Measurements from ENCODE around the gene CELA2B. TPM values are rescaled to one million over a fixed set of nuclear protein-coding genes. Genes with fewer than 3 reads are reported as not detected.
"Not testable (repeated sequence)": the region's sequence is repeated elsewhere in the genome, so short reads cannot be mapped to it uniquely, and the experiment has no call there.

CELA2B gene
- total and polyA plus RNA-seq, 5 donors: not detected

DNA sequence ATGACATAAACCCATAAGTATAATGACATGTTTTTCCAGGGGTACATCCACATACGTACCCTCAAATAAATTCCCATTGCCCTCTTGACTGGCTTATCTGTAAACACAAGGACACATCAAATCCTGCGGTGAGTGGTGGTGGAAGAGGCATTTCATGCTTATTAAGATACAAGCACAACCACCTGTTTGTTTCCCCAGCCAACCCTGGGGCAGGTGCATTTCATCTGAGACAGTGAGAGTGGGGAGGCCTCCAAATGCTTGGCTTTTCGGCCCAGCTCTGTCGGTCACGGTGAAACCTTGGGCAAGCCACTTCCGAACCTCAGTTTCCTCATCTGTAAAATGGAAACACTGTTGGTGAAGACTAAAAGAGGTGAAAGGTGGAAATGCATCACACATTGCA, 8.5 kb downstream of the CELA2B start:
- H3K9me3 ChIP-seq (ENCODE audit: control insufficient read depth, low read length); H3K27me3 ChIP-seq (ENCODE audit: control insufficient read depth, insufficient read depth); intact Hi-C loops (cut with DNase I); ATAC-seq; DNase-seq; H3K27ac ChIP-seq (ENCODE audit: low read length); H3K4me3 ChIP-seq (ENCODE audit: low read length); H3K4me1 ChIP-seq (ENCODE audit: control insufficient read depth, insufficient read depth, low read length): not testable (repeated sequence)
- WGBS: 95% methylated on average over 6 of the region's 6 CpGs

DNA sequence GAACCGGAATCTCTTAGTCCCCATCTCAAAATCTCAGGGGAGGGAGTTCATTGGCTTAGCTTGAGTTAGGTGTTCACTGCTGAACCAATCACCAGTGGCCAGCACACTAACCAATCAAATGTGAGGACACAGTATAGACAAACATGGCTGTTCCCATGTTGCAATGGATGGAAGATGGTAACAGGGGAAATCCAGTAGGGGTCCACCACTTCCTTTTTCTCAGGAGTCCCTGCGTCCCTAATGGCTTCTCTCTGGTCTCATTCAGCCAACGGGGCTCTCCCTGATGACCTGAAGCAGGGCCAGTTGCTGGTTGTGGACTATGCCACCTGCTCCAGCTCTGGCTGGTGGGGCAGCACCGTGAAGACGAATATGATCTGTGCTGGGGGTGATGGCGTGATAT, 9.7 kb downstream of the CELA2B start:
- ATAC-seq: no peak

DNA sequence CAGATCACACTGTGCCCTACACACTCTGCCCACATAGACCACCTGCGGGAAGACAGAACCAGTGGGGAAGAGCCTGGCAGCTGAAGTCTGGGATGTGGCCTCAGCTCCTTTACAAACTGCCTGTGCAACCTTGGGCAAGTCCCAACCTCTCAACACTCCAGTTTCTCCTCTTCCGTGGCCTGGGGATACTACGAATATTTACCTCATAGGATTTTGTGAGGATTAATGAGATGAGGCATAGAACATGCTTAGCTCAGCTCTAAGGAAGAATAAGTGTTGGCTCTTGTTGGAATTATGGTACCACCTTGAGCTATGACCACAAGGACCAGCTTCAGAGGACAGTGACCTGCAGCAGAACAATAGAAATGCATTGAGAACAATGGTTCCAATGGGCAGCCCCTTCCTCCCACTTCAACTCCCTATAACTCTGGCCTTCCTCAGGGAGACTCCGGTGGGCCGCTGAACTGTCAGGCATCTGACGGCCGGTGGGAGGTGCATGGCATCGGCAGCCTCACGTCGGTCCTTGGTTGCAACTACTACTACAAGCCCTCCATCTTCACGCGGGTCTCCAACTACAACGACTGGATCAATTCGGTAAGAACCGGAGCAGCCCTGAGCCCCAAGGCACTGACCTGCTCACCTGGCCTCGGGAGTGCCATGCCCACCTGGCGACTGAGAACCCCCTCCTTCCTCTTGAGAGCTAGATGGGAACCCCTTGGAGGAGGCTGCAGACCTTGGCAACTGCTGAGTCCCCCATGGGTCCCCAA, 11.1 kb downstream of the CELA2B start:
- H3K9me3 ChIP-seq (ENCODE audit: control insufficient read depth, low read length); H3K27ac ChIP-seq (ENCODE audit: low read length); ATAC-seq; intact Hi-C loops (cut with DNase I); DNase-seq; H3K27me3 ChIP-seq (ENCODE audit: control insufficient read depth, insufficient read depth); H3K4me3 ChIP-seq (ENCODE audit: low read length); H3K4me1 ChIP-seq (ENCODE audit: control insufficient read depth, insufficient read depth, low read length): not testable (repeated sequence)
- WGBS: 96% methylated on average over 17 of the region's 17 CpGs

More for the DNA sequence above, 9.7 kb downstream of the CELA2B start:
- DNase-seq: no peak
- intact Hi-C loops (cut with DNase I): no loop called here
- Histone ChIP-seq H3K4me3 (ENCODE audit: low read length) (no peak overlapping the region), H3K27ac (ENCODE audit: low read length) (no peak overlapping the region), H3K4me1 (ENCODE audit: control insufficient read depth, insufficient read depth, low read length) (no peaks in the 10 kb centered on the region), H3K9me3 (ENCODE audit: control insufficient read depth, low read length) (no peaks in the 10 kb centered on the region), H3K27me3 (ENCODE audit: control insufficient read depth, insufficient read depth) (no peaks in the 10 kb centered on the region)
- 93% methylated on average over 6 of the region's 6 CpGs for WGBS

DNA sequence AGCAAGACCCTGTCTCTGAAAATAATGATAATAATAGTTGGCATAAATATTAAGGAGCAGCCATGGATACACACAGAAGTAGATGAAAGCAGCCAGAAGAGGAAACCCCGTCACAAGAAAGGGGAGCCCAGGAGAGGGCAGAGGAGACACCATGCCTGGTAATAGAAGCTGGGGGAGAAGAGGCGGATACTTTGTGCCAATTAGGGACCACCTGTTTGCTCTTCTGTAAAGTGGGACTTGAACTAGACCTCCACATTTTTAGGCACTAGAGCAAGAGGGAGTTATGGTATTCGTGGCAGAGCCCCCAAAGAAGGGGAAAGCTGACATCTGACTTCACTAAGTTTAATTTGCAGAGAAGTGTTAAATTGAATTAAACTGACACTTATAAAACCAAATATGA, 12.5 kb downstream of the CELA2B start:
- no peaks in the 10 kb centered on the region for H3K27me3 ChIP-seq (ENCODE audit: control insufficient read depth, insufficient read depth)
- no peaks in the 10 kb centered on the region for H3K4me1 ChIP-seq (ENCODE audit: control insufficient read depth, insufficient read depth, low read length)
- no peaks in the 10 kb centered on the region for H3K9me3 ChIP-seq (ENCODE audit: control insufficient read depth, low read length)
- no peak overlapping the region for H3K4me3 ChIP-seq (ENCODE audit: low read length)
- intact Hi-C loops (cut with DNase I): no loop called here
- 94% methylated on average over 3 of the region's 3 CpGs for WGBS
- ATAC-seq: no peak
- H3K27ac ChIP-seq (ENCODE audit: low read length): no peak overlapping the region
- DNase-seq: no peak

DNA sequence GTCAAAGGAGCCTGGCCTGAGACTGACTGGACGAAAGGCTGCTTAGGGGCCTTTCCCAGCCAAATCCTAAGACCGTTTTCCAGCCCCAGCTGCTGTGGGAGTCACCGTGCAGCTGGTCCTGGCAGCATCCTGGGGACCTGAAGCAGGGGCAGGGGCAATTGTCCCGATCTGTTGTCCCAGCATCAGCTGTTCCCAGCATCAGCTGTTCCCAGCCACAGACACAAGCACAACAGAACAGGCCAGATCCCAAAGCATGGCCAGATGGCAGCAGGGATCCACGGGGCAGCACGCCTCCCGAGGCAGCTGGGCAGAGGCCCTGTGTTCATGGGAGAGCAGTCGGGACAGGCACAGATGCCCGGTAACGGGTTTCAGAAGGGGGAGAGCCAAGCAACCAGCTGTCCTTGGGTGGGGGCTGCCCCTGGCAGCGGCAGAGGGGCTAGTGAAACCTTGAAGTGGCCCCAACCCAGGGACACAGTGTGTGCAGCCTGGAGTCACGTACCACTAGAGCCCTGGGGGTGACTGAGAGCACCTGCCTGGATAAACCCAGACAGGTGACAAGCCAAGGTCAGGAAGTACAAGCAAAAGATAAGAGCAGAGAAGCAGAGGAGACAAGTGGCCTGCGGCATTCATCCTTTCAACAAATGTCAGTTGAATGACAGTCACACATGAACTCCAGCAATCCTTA, 13.3 kb downstream of the CELA2B start:
- Histone ChIP-seq H3K27me3 (ENCODE audit: control insufficient read depth, insufficient read depth) (no peaks in the 10 kb centered on the region), H3K27ac (ENCODE audit: low read length) (no peak overlapping the region), H3K4me1 (ENCODE audit: control insufficient read depth, insufficient read depth, low read length) (no peaks in the 10 kb centered on the region), H3K4me3 (ENCODE audit: low read length) (no peak overlapping the region), H3K9me3 (ENCODE audit: control insufficient read depth, low read length) (no peaks in the 10 kb centered on the region)
- peak in 1 of 2 donors; percentile 17 for ATAC-seq
- DNase-seq: no peak
- WGBS: 67% methylated on average over 13 of the region's 13 CpGs
- intact Hi-C loops (cut with DNase I): no loop called here

DNA sequence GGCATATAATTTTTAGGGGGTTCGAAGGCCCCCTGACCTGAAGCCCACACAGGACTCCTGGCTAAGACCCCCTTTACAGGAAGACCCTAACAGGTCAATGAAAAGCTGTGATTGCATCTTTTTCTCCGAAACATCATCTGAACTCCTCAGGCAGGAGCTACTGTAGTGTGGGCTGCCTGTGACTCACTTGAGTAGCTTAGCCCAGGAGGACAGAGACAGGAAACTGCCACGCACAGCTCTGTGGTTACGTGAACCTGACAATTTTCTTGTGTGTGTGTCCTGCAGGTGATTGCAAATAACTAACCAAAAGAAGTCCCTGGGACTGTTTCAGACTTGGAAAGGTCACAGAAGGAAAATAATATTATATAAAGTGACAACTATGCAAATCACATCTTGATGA, 15.1 kb downstream of the CELA2B start:
- H3K27me3 ChIP-seq (ENCODE audit: control insufficient read depth, insufficient read depth); H3K4me3 ChIP-seq (ENCODE audit: low read length); H3K4me1 ChIP-seq (ENCODE audit: control insufficient read depth, insufficient read depth, low read length); DNase-seq; H3K9me3 ChIP-seq (ENCODE audit: control insufficient read depth, low read length); intact Hi-C loops (cut with DNase I); H3K27ac ChIP-seq (ENCODE audit: low read length); ATAC-seq: not testable (repeated sequence)
- 91% methylated on average over 4 of the region's 4 CpGs for WGBS

DNA sequence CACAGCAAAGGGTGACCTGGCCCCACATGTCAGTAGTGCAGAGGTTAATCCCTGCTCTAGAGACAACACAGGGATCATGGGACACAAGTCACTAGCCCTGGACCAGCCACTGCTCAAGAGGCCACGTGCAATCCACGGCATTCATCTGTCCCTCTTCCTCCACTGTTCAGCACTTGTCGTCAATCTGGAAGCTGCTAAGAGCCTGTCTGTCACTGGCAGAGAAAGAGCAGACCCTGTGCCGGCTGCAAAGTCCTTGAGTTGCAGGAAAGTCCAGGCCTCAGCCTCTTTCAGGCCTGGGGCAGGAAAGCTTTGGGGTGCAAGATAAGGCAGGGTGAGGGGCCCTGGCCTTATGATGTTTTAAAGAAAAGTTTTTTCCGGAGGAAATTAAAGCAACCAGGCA, 16.7 kb downstream of the CELA2B start:
- WGBS: 53% methylated on average over 5 of the region's 5 CpGs
- Histone ChIP-seq H3K4me1 (ENCODE audit: control insufficient read depth, insufficient read depth, low read length) (no peaks in the 10 kb centered on the region), H3K27ac (ENCODE audit: low read length) (peak overlapping the region; percentile 7), H3K4me3 (ENCODE audit: low read length) (no peak overlapping the region), H3K9me3 (ENCODE audit: control insufficient read depth, low read length) (no peaks in the 10 kb centered on the region), H3K27me3 (ENCODE audit: control insufficient read depth, insufficient read depth) (no peaks in the 10 kb centered on the region)
- peak; percentile 66 to 74 for ATAC-seq
- peak in 1 of 3 donors; percentile 62 for DNase-seq
- intact Hi-C loops (cut with DNase I): no loop called here

DNA sequence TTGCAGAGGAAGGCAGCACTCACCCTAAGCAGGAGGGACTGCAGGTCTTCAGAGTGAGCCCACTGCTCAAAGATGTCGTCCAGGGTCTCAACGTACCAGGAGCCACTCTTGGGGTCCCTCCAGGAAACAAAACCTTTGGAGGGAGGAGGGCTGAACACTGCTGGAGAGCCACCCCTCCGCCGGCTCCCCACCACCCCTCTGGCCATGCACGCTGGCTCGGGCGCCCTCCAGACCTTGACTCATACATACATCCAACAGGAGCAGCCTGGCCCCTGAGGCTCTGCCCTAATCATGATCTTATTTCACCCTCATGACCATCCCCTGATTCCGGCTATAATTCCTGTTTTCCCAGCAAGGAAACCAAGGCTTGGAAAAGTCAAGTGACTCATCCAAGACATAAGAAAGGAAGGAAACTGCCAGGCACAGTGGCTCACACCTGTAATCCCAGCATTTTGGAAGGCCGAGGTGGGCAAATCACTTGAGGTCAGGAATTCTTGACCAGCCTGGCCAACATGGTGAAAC, 18.0 kb downstream of the CELA2B start:
- no peaks in the 10 kb centered on the region for H3K9me3 ChIP-seq (ENCODE audit: control insufficient read depth, low read length)
- no peak overlapping the region for H3K4me3 ChIP-seq (ENCODE audit: low read length)
- intact Hi-C loops (cut with DNase I): no loop called here
- 98% methylated on average over 9 of the region's 9 CpGs for WGBS
- DNase-seq: no peak
- no peak for ATAC-seq
- H3K27me3 ChIP-seq (ENCODE audit: control insufficient read depth, insufficient read depth): no peaks in the 10 kb centered on the region
- no peak overlapping the region for H3K27ac ChIP-seq (ENCODE audit: low read length)
- no peaks in the 10 kb centered on the region for H3K4me1 ChIP-seq (ENCODE audit: control insufficient read depth, insufficient read depth, low read length)

DNA sequence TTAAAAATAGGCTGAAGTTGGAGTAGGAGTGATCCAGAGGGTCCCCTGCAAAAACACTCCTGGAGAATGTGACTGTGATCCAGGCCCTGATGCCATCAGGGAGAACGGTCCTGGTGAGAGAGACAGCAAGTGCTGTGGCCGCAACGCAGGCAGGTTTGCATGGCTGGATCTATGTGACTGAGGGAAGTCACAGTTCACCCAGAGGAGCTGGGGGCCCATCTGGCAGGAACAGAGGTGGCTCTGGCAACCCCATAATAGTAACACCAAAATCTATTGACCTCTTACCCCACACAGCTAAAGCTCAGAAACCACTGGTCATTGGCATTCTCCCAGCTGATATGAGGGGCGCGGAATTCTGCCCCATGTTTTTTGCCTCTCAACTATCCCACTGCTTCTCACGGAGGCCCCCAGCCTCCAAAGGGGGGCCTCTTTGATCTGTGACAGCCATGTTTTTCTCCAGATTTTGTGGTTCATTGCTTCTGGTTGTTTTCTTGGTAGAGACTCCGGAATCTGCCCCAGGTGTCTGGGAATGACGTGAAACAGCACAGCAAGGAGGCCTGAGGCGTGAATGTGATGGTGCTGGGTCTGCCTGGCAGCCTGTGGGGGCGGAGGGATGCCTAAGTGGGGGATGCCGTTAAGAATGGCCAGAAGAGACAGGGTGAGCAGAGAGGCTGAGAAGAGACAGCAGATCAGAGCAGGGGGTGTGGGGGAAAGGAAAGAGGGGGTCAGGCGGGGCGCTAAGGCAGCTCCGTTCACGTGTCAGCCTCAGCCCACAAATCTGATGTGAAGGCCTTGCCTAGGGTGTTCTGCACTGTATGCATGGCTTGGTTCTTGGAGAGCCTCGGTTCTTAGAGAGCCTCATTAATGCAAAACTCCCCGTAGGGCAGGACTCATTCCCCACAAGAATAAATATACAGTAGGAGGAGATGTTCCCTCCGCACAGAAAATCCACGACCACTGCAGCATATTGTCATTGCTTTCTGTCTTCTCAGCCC, 24.6 kb downstream of the CELA2B start:
- H3K27me3 ChIP-seq (ENCODE audit: control insufficient read depth, insufficient read depth): no peaks in the 10 kb centered on the region
- H3K27ac ChIP-seq (ENCODE audit: low read length): no peak overlapping the region
- intact Hi-C loops (cut with DNase I): no loop called here
- 65% methylated on average over 19 of the region's 19 CpGs for WGBS
- no peaks in the 10 kb centered on the region for H3K9me3 ChIP-seq (ENCODE audit: control insufficient read depth, low read length)
- H3K4me3 ChIP-seq (ENCODE audit: low read length): no peak overlapping the region
- no peak for DNase-seq
- peaks cover 2% of the 10 kb centered on the region for H3K4me1 ChIP-seq (ENCODE audit: control insufficient read depth, insufficient read depth, low read length)
- ATAC-seq: peak; percentile 36 to 49

DNA sequence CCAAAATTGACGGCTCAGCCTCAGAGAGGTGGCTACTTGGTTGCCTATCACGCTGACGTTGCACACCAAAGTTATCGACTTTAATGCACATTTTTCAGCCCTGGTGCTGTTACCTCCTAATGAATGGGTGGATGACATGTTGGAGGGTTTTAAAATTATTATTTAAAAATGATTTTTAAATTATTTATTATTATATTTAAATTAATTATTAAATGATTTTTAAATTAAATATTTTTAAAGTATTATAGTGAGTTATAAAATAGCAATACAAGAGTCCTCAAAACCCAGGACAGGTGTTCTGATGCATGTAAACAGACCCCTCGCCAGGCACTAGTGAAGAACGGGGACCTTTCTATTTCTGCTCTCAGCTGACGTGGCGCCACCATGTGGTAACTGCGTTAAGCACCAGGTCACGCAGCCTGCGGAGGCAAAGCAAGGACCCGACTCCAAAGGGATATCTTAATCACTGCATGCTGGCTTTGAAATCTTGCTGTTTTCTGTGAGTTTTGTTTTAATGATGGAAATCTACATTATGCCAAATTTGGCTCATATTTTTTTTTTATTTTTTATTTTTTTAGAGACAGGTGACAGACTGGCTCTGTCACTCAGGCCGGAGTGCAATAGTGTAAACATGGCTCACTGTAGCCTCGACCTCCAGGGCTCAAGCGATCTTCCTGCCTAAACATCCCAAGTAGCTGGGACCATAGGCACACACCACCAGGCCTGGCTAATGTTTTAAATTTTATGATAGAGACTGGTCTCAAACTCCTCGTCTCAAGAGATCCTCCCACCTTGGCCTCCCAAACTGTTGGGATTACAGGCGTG, 25.5 kb downstream of the CELA2B start:
- Histone ChIP-seq H3K27ac (ENCODE audit: low read length) (no peak overlapping the region), H3K9me3 (ENCODE audit: control insufficient read depth, low read length) (no peaks in the 10 kb centered on the region), H3K4me1 (ENCODE audit: control insufficient read depth, insufficient read depth, low read length) (peaks cover 2% of the 10 kb centered on the region), H3K4me3 (ENCODE audit: low read length) (no peak overlapping the region), H3K27me3 (ENCODE audit: control insufficient read depth, insufficient read depth) (no peaks in the 10 kb centered on the region)
- 65% methylated on average over 17 of the region's 17 CpGs for WGBS
- ATAC-seq: peak in 1 of 2 donors; percentile 49
- DNase-seq: peak; percentile 41 to 77 (median 76)
- intact Hi-C loops (cut with DNase I): no loop called here

Data from right cardiac atrium (tissue), 5 donors.